HG02588 (cell line): Measurements from ENCODE around the gene SLC2A11.
"Not testable (repeated sequence)": the region's sequence is repeated elsewhere in the genome, so short reads cannot be mapped to it uniquely, and the experiment has no call there.

ENCODE experiments used
- ATAC-seq: cut with Tn5 transposase; IDR thresholded peaks from one replicate; pipeline ENCODE4 v1.9.1; 2021; ENCODE audit warnings: mild to moderate bottlenecking, moderate library complexity; ENCODE audit not compliant: unreplicated experiment

The SLC2A11 gene

DNA sequence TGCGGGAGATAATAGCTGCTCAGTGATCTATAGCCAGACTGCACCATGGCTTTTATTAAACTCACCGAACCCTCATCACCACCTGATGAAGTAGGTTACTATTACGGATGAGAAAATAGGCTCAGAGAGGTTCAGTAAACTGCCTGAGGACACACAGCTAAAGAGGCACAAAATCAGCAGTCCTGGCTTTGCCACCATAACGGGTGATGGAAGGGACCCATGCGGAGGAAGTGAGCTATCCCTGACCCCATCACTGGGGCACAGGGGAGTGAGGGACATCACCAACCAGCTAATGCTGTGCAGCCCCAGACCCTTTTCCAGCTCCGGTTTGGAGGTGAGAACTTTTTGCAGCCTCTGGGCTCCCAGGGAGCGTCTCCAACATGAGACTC, 11.6 kb upstream of the SLC2A11 start:
- no peak for ATAC-seq

DNA sequence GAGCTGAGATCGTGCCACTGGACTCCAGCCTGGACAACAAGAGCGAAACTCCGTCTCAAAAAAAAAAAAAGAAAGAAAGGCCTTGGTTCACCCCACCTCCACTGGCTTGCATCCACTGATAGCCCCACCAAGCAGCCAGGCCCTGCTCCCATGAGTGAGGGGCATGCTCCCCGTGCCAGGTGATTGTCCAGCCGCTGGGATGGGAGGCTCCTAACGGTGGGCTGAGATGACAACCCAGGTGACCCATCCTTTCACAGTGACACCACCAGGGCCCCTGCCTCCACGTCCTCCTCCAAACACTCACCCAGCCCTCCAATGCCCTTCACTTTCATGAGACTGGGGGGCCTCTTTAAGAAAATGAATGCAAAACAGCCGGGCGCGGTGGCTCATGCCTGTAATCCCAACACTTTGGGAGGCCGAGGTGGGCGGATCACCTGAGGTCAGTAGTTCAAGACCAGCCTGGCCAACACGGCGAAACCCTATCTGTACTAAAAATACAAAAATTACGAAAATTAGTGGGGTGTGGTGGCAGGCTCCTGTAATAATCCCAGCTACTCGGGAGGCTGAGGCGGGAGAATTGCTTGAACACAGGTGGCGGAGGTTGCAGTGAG, 10.3 kb upstream of the SLC2A11 start:
- ATAC-seq = no peak

DNA sequence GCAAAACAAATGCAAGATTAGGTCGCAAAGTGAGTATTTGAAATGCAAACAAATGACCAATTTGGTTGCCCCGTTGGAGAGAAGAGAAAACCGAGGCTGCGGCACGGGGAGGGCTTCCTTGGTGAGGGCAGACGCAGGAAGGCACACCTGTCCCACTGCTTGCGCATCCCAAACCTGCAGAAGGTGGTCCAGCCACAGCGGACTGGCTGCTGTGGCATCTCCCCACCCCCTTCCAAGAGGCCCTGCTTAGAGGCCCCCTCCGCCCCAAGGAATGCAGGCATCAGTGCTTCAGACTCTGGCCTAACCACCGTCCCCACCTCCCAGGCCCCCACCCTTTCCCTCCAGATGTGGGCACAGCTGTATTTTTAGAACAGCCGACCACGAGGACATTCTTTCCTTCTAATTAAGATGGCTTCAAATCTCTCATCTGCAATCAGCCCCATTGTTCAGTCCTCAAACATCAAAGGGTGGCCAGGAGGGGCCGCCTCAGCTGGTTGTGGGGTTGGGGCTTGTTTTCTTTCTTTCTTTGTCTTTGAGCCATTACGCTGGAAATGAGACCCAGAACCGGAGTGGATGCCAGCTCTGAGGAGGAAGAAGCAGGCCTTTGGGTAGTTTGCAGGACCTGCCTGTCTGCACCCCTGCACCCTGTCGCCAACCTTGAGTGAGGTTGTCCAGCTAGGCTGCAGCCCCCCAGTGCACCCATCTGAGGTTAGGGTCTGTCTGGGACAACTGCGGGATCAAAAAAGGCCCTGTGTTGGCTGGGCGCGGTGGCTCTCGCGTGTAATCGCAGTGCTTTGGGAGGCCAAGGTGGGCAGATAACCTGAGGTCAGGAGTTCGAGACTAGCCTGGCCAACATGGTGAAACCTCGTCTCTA, 9.4 kb upstream of the SLC2A11 start:
- no peak for ATAC-seq

DNA sequence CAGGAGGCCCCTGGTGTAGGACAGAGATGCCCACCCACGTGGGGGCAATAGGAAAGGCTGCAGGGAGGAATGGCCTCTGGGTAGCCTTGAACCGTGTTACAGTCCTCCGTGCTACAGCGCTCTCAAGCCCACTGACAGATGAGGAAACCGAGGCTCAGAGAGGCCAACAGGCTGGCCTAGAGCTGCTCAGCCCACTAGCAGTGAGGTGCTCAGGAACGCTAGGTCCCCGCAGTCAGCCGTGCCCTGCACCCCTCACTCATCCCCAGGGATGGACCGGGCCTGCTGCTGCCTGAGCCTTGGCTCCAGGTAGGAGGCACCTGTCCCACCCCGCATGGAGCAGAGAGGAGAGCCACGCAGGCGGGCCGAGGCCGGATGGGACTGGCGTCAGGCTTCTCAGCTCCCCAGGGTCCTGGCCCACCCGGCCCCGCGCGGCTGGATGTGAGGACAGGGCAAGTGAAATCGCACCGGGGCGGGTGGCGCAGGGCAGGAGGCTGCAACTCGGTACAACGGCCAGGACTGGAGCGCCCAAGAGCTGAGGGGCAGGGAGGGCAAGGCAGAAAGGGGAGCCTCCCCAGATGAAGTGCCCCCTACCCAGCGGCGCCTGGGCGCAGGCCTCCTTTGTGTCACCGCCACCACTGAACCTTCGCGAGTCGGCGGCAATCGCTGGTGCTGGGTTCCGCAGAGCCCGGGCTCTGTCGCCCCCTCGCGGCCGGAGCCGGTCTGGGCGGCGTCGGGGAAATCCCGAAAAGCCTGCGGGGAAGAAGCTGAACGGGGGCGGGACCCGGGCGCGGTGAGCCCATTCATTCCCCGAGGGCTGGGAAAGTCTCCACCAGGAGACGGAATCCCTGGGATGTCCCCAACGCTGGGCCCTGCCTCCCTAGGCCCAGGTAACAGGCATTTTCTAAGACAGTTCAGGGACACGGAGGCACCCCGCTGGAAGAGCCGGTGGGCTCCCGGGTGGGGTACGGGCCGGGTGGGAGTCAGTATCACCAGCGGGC, 8.4 kb upstream of the SLC2A11 start:
- peak; percentile 44 for ATAC-seq

DNA sequence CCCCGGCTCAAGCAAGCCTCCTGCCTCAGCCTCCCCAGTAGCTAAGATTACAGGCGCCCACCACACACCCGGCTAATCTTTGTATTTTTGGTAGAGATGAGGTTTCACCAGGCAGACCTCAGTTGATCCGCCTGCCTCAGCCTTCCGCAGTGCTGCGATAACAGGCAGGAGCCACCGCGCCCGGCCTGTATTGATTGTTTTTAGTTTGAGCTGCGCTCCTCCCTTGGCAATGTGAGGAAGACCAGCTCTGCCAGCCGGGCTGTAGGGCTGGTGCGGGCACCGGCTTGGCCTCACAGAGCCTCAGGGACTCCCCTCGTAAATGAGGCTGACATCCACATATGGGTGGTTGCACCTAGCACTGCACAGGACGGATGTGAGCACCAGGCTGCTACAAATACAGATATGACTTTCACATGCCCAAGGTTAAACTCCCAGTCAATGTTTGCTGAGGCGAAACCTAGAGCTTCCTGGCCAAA, 7.5 kb upstream of the SLC2A11 start:
- peak; percentile 43 for ATAC-seq

DNA sequence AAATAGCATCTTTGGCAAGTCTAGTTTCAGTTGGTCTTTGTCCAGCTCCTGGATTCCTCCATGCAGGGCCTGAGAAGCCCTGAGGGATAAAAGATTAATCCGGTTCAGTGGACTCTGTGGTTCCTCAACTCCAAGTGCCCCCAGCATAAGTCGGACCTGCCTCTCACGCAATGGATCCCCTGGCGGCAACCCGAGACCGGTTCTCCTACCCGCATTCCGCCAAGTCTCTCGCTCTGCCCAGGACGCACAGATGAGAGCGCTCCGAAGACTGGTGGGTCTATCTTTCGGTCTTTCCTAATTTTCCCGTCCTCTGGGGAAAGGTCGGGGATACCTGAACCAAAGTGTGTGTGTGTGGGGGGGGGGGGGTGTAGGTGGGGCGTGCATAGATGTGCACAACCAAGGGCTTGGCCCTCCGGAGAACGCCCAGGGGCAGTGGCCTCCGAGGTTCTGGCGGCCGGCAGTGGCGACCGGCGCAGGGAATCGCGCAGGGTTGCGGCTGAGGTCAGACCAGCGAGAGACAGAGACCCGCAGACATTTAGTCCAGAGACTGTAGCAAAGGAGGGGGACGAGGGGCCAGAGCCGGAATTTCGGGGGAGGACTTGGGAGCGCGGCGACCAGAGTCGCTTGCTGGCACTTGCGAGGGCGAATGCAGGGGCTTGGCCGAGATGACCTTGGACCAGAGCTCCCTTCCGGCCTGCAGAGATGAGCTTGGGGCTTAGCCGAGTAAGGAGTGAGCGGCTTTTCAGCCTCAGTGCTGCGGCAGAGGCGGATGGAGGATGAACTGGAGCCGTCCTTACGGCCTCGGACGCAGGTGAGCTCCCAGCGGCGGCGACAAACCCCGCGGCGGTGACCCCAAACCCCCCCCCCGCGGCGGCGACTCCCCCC, 712 bp upstream of the SLC2A11 start:
- peak; percentile 35 for ATAC-seq

DNA sequence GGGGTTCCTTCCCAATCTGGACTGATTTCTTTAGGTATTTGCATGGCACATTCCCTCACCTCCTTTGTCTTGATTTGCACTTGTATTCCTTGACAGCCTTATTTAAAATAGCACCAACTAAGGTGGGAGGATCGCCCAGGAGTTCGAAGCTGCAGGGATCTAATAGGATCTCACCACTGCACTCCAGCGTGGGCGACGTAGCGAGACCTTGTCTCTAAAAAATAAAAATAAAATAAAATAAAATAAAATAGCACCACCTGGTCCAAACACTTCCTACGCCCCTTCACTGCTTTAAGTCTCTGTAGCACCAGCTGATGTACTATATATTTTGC, 775 bp downstream of the SLC2A11 start:
- ATAC-seq = no peak

DNA sequence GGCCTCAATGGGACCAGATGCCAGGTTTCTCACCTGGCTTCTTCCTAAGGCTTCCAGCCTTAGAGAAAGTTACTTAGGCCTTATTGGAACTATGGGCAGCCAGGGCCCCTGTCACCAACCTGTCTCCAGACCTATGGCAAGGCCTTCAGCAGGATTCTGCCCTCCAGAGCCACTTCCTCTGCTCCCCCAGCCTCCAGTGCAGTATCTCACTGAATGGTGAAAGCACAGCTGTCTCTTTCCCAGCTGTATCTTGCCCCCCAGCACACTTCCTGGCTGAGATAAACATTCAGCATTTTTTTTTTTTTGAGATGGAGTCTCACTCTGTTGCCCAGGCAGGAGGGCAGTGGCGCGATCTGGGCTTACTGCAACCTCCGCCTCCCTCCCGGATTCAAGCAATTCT, 1.5 kb downstream of the SLC2A11 start:
- no peak for ATAC-seq

DNA sequence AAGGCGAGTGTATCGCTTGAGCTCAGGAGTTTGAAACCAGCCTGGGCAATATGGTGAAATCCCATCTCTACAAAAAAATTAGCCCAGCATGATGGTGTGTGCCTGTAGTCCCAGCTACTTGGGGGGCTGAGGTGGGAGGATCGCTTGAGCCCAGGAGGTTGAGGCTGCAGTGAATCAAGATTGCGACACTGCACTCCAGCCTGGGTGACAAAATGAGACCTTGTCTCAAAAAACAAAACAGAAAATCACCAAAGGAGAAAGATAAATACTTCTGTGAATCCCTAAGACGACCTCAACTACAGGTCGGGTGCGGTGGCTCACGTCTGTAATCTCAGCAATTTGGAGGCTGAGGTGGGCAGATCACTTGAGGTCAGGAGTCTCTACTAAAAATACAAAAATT, 2.5 kb downstream of the SLC2A11 start:
- ATAC-seq = not testable (repeated sequence)

DNA sequence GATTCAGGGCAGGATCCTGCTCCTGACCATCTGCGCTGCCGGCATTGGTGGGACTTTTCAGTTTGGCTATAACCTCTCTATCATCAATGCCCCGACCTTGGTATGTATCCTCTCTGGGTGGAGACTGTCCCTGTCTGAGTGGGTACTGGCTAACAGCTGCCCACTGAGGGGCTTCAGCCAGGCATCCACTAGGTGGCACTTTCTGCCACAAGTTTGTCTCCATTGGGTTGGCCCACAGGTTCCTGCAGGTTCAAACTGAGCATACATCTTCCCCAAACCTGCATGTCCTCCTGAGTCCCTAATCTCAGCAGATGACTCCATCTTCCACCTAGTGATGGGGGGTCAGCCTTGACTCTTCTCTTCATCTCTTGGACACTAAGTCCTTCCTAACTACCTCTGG, 4.4 kb downstream of the SLC2A11 start:
- no peak for ATAC-seq

DNA sequence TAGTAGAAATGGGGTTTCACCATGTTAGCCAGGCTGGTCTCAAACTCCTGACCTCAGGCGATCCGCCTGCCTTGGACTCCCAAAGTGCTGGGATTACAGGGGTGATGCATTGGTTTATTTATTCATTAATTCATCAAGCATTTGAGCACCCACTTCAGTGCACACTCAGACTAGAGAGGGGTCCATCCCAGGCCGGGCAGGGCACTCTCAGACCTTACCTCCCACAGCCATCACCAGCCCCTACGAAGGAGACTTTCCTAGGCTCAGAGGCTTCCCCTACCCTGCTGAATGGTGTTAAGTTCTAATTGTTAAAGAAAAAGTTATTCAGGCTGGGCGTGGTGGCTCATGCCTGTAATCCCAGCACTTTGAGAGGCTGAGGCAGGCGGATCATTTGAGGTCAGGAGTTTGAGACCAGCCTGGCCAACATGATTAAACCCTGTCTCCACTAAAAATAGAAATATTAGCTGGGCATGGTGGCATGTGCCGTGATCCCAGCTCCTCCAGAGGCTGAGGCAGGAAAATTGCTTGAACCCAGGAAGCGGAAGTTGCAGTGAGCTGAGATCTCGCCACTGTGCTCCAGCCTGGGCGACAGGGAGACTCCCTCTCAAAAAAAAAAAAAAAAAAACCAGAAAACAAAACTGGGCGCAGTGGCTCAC, 7.0 kb downstream of the SLC2A11 start:
- not testable (repeated sequence) for ATAC-seq

DNA sequence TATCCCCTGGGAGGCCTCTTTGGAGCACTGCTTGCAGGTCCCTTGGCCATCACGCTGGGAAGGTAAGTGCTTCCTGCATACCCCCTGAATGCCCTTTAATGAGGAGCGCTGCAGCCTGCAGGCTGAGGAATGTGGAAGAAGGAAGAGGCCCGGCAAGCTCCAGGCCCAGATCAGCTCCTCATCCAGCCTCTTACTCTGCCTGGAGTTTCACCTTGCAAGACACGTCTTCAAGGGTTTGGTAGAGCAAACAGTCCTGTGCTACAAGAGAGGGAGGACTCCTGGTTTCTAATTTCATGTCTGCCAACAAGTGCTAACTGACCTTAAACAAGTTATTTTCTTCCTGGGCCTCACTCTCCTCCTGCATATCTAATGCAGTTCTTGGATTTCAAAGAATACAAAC, 10.9 kb downstream of the SLC2A11 start:
- no peak for ATAC-seq

DNA sequence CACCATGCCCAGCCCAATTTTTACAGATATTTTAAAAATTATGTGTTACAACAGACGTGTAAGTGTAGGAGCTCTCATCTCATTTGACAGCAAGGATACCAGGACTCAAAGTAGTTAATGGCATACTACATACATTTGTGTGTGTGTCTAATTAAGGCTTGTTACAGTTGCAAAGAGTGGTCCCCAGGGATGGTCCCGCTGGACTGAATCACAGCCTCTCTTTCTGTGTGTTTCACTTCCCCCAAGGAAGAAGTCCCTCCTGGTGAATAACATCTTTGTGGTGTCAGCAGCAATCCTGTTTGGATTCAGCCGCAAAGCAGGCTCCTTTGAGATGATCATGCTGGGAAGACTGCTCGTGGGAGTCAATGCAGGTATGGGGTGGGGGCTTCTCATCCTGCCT, 17.2 kb downstream of the SLC2A11 start:
- no peak for ATAC-seq

DNA sequence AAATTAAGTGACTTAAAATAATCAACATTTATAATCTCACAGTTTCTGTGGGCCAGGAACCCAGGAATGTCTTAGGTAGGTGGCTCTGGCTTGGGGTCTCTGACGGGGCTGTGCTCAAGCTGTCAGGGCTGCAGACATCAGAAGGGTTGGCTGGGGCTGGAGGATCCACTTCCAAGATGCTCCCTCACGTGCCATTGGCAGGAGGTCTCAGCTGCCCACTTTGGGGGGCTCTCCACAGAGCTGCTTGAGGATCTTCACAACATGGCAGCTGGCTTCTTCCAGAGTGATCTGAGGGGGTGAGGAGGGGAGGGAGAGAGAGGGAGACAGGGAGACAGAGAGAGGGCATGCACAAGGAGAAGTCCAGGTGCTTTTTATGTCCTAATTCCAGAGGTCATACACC, 18.1 kb downstream of the SLC2A11 start:
- ATAC-seq = no peak

DNA sequence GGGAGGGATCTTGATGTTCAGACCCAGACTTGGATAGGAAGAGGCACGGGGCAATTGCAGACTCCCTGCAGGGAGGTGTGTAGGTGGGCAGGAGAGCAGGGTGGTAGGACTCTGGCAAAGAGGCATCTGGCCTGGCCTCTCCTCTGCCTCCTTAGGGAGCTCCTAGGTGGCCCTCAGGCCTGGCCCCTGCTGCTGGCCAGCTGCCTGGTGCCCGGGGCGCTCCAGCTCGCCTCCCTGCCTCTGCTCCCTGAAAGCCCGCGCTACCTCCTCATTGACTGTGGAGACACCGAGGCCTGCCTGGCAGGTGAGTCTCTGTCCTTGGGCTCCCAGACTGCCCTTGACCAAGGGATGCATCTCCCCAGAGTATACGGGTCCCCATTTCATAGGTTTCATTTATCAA, 19.9 kb downstream of the SLC2A11 start:
- ATAC-seq = no peak

DNA sequence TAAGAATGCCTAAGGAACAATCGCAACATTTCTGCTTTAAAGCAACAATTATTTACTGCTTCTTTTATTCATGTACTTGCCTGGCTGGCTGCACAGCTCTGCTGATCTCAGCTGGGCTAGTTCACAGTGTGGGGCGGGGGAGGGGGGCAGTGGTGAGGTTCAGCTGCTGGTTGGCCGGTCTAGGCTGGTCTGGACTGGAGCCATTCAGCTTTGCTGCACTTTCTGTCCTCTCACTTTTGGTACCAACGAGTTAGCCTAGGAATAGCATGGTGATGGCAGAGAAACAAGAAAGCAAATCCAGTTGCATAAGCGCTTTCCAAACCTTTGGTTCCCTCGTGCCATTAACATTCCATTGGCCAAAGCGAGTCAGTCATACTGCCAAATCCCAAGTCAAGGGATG, 20.5 kb downstream of the SLC2A11 start:
- no peak for ATAC-seq

DNA sequence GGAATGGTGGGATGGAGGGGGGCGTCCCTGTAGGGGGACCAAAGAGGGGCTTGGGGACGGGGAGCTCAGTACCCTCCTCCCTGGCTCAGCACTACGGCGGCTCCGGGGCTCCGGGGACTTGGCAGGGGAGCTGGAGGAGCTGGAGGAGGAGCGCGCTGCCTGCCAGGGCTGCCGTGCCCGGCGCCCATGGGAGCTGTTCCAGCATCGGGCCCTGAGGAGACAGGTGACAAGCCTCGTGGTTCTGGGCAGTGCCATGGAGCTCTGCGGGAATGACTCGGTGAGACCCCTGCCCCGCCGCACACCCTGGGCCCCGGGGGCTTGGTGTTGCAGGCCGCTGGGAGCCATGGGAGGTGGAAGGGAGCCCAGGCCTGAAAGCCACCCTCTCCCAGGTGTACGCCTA, 24.7 kb downstream of the SLC2A11 start:
- ATAC-seq = no peak

DNA sequence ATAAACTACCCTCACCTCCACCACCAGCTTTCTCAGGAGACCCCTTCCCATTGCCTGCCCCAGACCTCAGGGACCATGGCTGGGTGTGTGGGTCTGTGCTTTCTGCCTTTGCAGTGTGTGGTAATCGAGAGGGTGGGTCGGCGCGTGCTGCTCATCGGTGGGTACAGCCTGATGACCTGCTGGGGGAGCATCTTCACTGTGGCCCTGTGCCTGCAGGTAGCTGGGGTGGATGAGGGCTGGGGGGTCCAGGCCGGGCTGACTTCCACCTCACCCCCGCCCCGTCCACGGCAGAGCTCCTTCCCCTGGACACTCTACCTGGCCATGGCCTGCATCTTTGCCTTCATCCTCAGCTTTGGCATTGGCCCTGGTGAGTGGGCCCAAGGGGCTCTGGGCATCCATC, 26.0 kb downstream of the SLC2A11 start:
- no peak for ATAC-seq

DNA sequence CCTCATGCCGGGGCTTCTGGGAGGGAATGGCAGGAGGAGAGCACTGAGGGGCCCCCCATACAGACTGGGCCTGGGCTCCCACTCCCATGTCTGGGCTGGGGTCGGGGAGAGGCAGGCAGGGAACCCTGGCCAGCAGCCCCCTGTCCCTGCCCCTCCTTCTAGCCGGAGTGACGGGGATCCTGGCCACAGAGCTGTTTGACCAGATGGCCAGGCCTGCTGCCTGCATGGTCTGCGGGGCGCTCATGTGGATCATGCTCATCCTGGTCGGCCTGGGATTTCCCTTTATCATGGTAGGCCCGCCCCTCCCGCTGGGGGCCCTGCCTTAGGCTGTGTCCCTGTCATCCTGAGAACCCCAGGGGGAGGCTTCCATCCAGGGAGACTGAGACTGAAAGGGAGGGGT, 26.5 kb downstream of the SLC2A11 start:
- ATAC-seq = no peak
